ENCODE measurements around the gene UBE3D. TPM values are rescaled to one million over a fixed set of nuclear protein-coding genes. Genes with fewer than 3 reads are reported as not detected.
A peak's percentile ranks its signal among the peaks of the same experiment; 100 is the strongest.

UBE3D gene
- total RNA-seq, 1 experiment from 2014 or later = 10.3 TPM

GRCh38 chr6:82978362-82978945, 87.2 kb downstream of the UBE3D start:
- Histone ChIP-seq H3K27ac (no peak overlapping the region), H3K4me3 (no peak overlapping the region), H3K27me3 (no peaks in the 10 kb centered on the region), H3K36me3 (no peaks in the 10 kb centered on the region), H3K9me3 (replicated peaks) (0 out of 2 replicates have a peak, but pooled peaks cover 2% of the 10 kb centered on the region), H3K4me1 (peaks cover 28% of the 10 kb centered on the region)
- no peak for DNase-seq

- Histone ChIP-seq H3K27ac (peak overlapping the region; percentile 21), H3K4me3 (no peak overlapping the region), H3K4me1 (peaks cover 28% of the 10 kb centered on the region), H3K9me3 (replicated peaks) (0 out of 2 replicates have a peak, but pooled peaks cover 2% of the 10 kb centered on the region), H3K36me3 (no peaks in the 10 kb centered on the region), H3K27me3 (no peaks in the 10 kb centered on the region)
- peak in 1 of 2 experiments; percentile 26 for DNase-seq
Measured at GRCh38 chr6:82976179-82976578, 89.5 kb downstream of the UBE3D start.

- no peak for DNase-seq
- Histone ChIP-seq H3K4me1 (peaks cover 10% of the 10 kb centered on the region), H3K36me3 (no peaks in the 10 kb centered on the region), H3K27me3 (no peaks in the 10 kb centered on the region), H3K9me3 (replicated peaks) (no peaks in the 10 kb centered on the region), H3K27ac (no peak overlapping the region), H3K4me3 (no peak overlapping the region)
Measured at GRCh38 chr6:82971877-82972460, 93.7 kb downstream of the UBE3D start.

- no peak overlapping the region for H3K27ac ChIP-seq
Measured at GRCh38 chr6:82970839-82971238, 94.8 kb downstream of the UBE3D start.

GRCh38 chr6:82968708-82969107, 96.9 kb downstream of the UBE3D start:
- no peak for DNase-seq
- H3K4me3 ChIP-seq = no peak overlapping the region
- no peak overlapping the region for H3K27ac ChIP-seq
- H3K27me3 ChIP-seq = no peaks in the 10 kb centered on the region
- H3K9me3 ChIP-seq (replicated peaks) = no peaks in the 10 kb centered on the region
- no peaks in the 10 kb centered on the region for H3K4me1 ChIP-seq
- H3K36me3 ChIP-seq = no peaks in the 10 kb centered on the region

More at GRCh38 chr6:82970839-82971238, 94.8 kb downstream of the UBE3D start:
- DNase-seq = no peak
- Histone ChIP-seq H3K27me3 (no peaks in the 10 kb centered on the region), H3K36me3 (no peaks in the 10 kb centered on the region), H3K9me3 (replicated peaks) (no peaks in the 10 kb centered on the region), H3K4me1 (peaks cover 2% of the 10 kb centered on the region), H3K4me3 (no peak overlapping the region)

- no peaks in the 10 kb centered on the region for H3K27me3 ChIP-seq
- H3K27ac ChIP-seq = no peak overlapping the region
- no peaks in the 10 kb centered on the region for H3K9me3 ChIP-seq (replicated peaks)
- DNase-seq = no peak
- H3K4me3 ChIP-seq = no peak overlapping the region
- H3K36me3 ChIP-seq = no peaks in the 10 kb centered on the region
- H3K4me1 ChIP-seq = no peaks in the 10 kb centered on the region; the same call in 1 of the 2 replicates
Measured at GRCh38 chr6:82963191-82963925, 102.3 kb downstream of the UBE3D start.

GRCh38 chr6:82959385-82959941, 106.2 kb downstream of the UBE3D start:
- H3K27ac ChIP-seq = no peak overlapping the region
- peak; percentile 27 to 30 for DNase-seq

GRCh38 chr6:82958551-82958950, 107.1 kb downstream of the UBE3D start:
- DNase-seq = no peak
- no peak overlapping the region for H3K27ac ChIP-seq
- no peaks in the 10 kb centered on the region; the same call in 1 of the 2 replicates for H3K4me1 ChIP-seq
- H3K27me3 ChIP-seq = no peaks in the 10 kb centered on the region
- no peaks in the 10 kb centered on the region for H3K36me3 ChIP-seq
- no peaks in the 10 kb centered on the region for H3K9me3 ChIP-seq (replicated peaks)
- H3K4me3 ChIP-seq = no peak overlapping the region

More at GRCh38 chr6:82959385-82959941, 106.2 kb downstream of the UBE3D start:
- H3K4me3 ChIP-seq = no peak overlapping the region
- no peaks in the 10 kb centered on the region; the same call in 1 of the 2 replicates for H3K4me1 ChIP-seq
- no peaks in the 10 kb centered on the region for H3K27me3 ChIP-seq
- no peaks in the 10 kb centered on the region for H3K9me3 ChIP-seq (replicated peaks)
- no peaks in the 10 kb centered on the region for H3K36me3 ChIP-seq

- Histone ChIP-seq H3K27ac (no peak overlapping the region), H3K4me3 (no peak overlapping the region), H3K27me3 (no peaks in the 10 kb centered on the region), H3K9me3 (replicated peaks) (no peaks in the 10 kb centered on the region), H3K36me3 (no peaks in the 10 kb centered on the region), H3K4me1 (no peaks in the 10 kb centered on the region; the same call in 1 of the 2 replicates)
- no peak for DNase-seq
Measured at GRCh38 chr6:82957868-82958245, 107.8 kb downstream of the UBE3D start.

GRCh38 chr6:82957171-82957867, 108.3 kb downstream of the UBE3D start:
- DNase-seq = no peak
- Histone ChIP-seq H3K36me3 (no peaks in the 10 kb centered on the region), H3K27ac (no peak overlapping the region), H3K27me3 (no peaks in the 10 kb centered on the region), H3K4me1 (no peaks in the 10 kb centered on the region; the same call in 1 of the 2 replicates), H3K9me3 (replicated peaks) (no peaks in the 10 kb centered on the region), H3K4me3 (no peak overlapping the region)

GRCh38 chr6:82955841-82956240, 109.8 kb downstream of the UBE3D start:
- Histone ChIP-seq H3K27me3 (no peaks in the 10 kb centered on the region), H3K4me3 (no peak overlapping the region), H3K9me3 (replicated peaks) (no peaks in the 10 kb centered on the region), H3K36me3 (no peaks in the 10 kb centered on the region), H3K27ac (no peak overlapping the region), H3K4me1 (no peaks in the 10 kb centered on the region; the same call in 1 of the 2 replicates)
- no peak for DNase-seq

- no peaks in the 10 kb centered on the region for H3K27me3 ChIP-seq
- no peaks in the 10 kb centered on the region; the same call in 1 of the 2 replicates for H3K4me1 ChIP-seq
- no peak overlapping the region for H3K4me3 ChIP-seq
- H3K9me3 ChIP-seq (replicated peaks) = no peaks in the 10 kb centered on the region
- no peak for DNase-seq
- no peaks in the 10 kb centered on the region for H3K36me3 ChIP-seq
- no peak overlapping the region for H3K27ac ChIP-seq
Measured at GRCh38 chr6:82954937-82955577, 110.6 kb downstream of the UBE3D start.

GRCh38 chr6:82954356-82954755, 111.3 kb downstream of the UBE3D start:
- Histone ChIP-seq H3K27ac (no peak overlapping the region), H3K27me3 (no peaks in the 10 kb centered on the region), H3K4me1 (no peaks in the 10 kb centered on the region; the same call in 1 of the 2 replicates), H3K36me3 (no peaks in the 10 kb centered on the region), H3K4me3 (no peak overlapping the region), H3K9me3 (replicated peaks) (no peaks in the 10 kb centered on the region)
- no peak for DNase-seq

- H3K27me3 ChIP-seq = no peaks in the 10 kb centered on the region
- H3K36me3 ChIP-seq = no peaks in the 10 kb centered on the region
- H3K9me3 ChIP-seq (replicated peaks) = no peaks in the 10 kb centered on the region
- no peak overlapping the region for H3K27ac ChIP-seq
- no peaks in the 10 kb centered on the region for H3K4me1 ChIP-seq
- H3K4me3 ChIP-seq = no peak overlapping the region
- no peak for DNase-seq
Measured at GRCh38 chr6:82953871-82954270, 111.8 kb downstream of the UBE3D start.

Measured in SJCRH30 (cell line).